Coronary artery (tissue), 2 donors: ENCODE results near the gene RERE.

Experiments used
- DNase-seq: peaks from one replicate; pipeline ENCODE4 v3.0.0-alpha.2; 2017; ENCODE audit warnings: low spot score
- H3K27ac ChIP-seq, 2 donors: fragments of 200-600 bp; sonication (generic); one replicate each; pipeline ENCODE4 v1.5.1; 2016 to 2019
- H3K4me3 ChIP-seq: fragments of 200-600 bp; sonication (generic); 2 replicates; pipeline ENCODE4 v1.5.1; 2016; ENCODE audit warnings: mild to moderate bottlenecking, moderate library complexity
- TF ChIP-seq, protein P1 (sequence below): fragments of 200-600 bp; sonication (generic); IDR thresholded peaks from one replicate; pipeline ENCODE4 v1.5.1; 2019; ENCODE audit warnings: antibody characterized with exemption

Gene RERE

GRCh38 chr1:8496473-8496872 lies 321.0 kb downstream of the RERE start:
- H3K27ac ChIP-seq: peak overlapping the region; percentile 41 to 64
- TF ChIP-seq, protein P1, sequence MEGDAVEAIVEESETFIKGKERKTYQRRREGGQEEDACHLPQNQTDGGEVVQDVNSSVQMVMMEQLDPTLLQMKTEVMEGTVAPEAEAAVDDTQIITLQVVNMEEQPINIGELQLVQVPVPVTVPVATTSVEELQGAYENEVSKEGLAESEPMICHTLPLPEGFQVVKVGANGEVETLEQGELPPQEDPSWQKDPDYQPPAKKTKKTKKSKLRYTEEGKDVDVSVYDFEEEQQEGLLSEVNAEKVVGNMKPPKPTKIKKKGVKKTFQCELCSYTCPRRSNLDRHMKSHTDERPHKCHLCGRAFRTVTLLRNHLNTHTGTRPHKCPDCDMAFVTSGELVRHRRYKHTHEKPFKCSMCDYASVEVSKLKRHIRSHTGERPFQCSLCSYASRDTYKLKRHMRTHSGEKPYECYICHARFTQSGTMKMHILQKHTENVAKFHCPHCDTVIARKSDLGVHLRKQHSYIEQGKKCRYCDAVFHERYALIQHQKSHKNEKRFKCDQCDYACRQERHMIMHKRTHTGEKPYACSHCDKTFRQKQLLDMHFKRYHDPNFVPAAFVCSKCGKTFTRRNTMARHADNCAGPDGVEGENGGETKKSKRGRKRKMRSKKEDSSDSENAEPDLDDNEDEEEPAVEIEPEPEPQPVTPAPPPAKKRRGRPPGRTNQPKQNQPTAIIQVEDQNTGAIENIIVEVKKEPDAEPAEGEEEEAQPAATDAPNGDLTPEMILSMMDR: no peak
- no peak for DNase-seq
- no peak overlapping the region for H3K4me3 ChIP-seq

GRCh38 chr1:8495928-8496401 lies 321.5 kb downstream of the RERE start:
- TF ChIP-seq, protein P1: no peak
- Histone ChIP-seq H3K4me3 (no peak overlapping the region), H3K27ac (no peak overlapping the region)
- DNase-seq: no peak

- TF ChIP-seq, protein P1: no peak
- DNase-seq: no peak
- Histone ChIP-seq H3K27ac (no peak overlapping the region), H3K4me3 (no peak overlapping the region)
These were observed 322.8 kb downstream of the RERE start for GRCh38 chr1:8494681-8495080.

- no peak for DNase-seq
- TF ChIP-seq, protein P1: no peak
- Histone ChIP-seq H3K4me3 (no peak overlapping the region), H3K27ac (no peak overlapping the region)
These were observed 323.4 kb downstream of the RERE start for GRCh38 chr1:8493916-8494540.

DNA sequence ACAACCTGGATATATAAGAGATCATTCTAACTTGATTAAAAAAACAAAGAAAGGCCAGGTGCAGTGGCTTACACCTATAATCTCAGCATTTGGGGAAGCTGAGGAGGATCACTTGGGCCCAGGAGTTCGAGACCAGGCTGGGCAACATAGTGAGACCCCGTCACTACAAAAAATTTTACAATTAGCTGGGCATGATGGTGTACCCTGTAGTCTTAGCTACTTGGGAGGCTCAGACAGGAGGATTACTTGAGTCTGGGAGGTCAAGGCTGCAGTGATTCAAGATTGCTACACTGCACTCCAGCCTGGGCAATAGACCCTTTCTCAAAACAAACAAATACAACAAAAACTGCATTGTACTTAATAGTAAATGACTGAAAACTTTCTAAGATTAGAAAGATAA lies 330.2 kb downstream of the RERE start:
- Histone ChIP-seq H3K27ac (no peak overlapping the region), H3K4me3 (no peak overlapping the region)
- DNase-seq: no peak
- TF ChIP-seq, protein P1: no peak

DNA sequence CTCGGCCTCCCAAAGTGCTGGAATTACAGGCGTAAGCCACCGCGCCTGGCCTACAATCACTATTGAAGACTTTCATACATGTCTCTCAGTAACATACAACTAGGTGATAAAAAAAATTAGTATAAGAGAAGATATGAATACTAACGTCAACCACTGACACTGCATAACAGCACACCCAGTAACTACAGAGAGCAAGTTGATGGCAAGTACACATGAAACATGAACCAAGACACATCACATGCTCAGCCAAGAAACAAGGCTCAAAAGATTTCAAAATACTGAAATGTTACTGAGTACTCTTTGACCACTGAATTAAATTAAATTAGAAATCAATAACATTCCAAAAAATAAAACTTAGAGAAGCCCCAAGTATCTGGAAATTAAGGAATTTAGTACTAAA lies 331.4 kb downstream of the RERE start:
- no peak for DNase-seq
- TF ChIP-seq, protein P1: no peak
- Histone ChIP-seq H3K27ac (no peak overlapping the region), H3K4me3 (no peak overlapping the region)

- Histone ChIP-seq H3K4me3 (no peak overlapping the region), H3K27ac (no peak overlapping the region)
- TF ChIP-seq, protein P1: no peak
- DNase-seq: no peak
These were observed 333.9 kb downstream of the RERE start for GRCh38 chr1:8483586-8483985.
